ENCODE results near the gene GRIK2. TPM values are rescaled to one million over a fixed set of nuclear protein-coding genes. Genes with fewer than 3 reads are reported as not detected.
A peak's percentile ranks its signal among the peaks of the same experiment; 100 is the strongest.

GRIK2 gene
- total RNA-seq, 1 experiment from 2014 or later = not detected

- in situ Hi-C loops (cut with HindIII; ENCODE audit: low sequenced_read_pairs) = no loop called here
- DNase-seq (ENCODE audit: low spot score) = no peak
Observed at GRCh38 chr6:101663100-101663499, 269.6 kb downstream of the GRIK2 start.

GRCh38 chr6:101666256-101666655 is 272.7 kb downstream of the GRIK2 start:
- in situ Hi-C loops (cut with HindIII; ENCODE audit: low sequenced_read_pairs) = no loop called here
- no peak for DNase-seq (ENCODE audit: low spot score)

- DNase-seq (ENCODE audit: low spot score) = peak; percentile 43
- in situ Hi-C loops (cut with HindIII; ENCODE audit: low sequenced_read_pairs) = no loop called here
Observed at GRCh38 chr6:101668496-101669030, 275.1 kb downstream of the GRIK2 start.

- in situ Hi-C loops (cut with HindIII; ENCODE audit: low sequenced_read_pairs) = no loop called here
- no peak for DNase-seq (ENCODE audit: low spot score)
Observed at GRCh38 chr6:101676187-101676586, 282.7 kb downstream of the GRIK2 start.

- in situ Hi-C loops (cut with HindIII; ENCODE audit: low sequenced_read_pairs) = no loop called here
- DNase-seq (ENCODE audit: low spot score) = no peak
Observed at GRCh38 chr6:101682937-101683336, 289.4 kb downstream of the GRIK2 start.

- in situ Hi-C loops (cut with HindIII; ENCODE audit: low sequenced_read_pairs) = no loop called here
- DNase-seq (ENCODE audit: low spot score) = no peak
Observed at GRCh38 chr6:101683884-101684283, 290.4 kb downstream of the GRIK2 start.

- in situ Hi-C loops (cut with HindIII; ENCODE audit: low sequenced_read_pairs) = no loop called here
- DNase-seq (ENCODE audit: low spot score) = no peak
Observed at GRCh38 chr6:101686653-101687052, 293.1 kb downstream of the GRIK2 start.

GRCh38 chr6:101689156-101689555 is 295.6 kb downstream of the GRIK2 start:
- in situ Hi-C loops (cut with HindIII; ENCODE audit: low sequenced_read_pairs) = no loop called here
- DNase-seq (ENCODE audit: low spot score) = no peak

GRCh38 chr6:101689695-101690094 is 296.2 kb downstream of the GRIK2 start:
- in situ Hi-C loops (cut with HindIII; ENCODE audit: low sequenced_read_pairs) = no loop called here
- no peak for DNase-seq (ENCODE audit: low spot score)

- DNase-seq (ENCODE audit: low spot score) = no peak
- in situ Hi-C loops (cut with HindIII; ENCODE audit: low sequenced_read_pairs) = no loop called here
Observed at GRCh38 chr6:101700655-101701054, 307.1 kb downstream of the GRIK2 start.

GRCh38 chr6:101703311-101703710 is 309.8 kb downstream of the GRIK2 start:
- no peak for DNase-seq (ENCODE audit: low spot score)
- in situ Hi-C loops (cut with HindIII; ENCODE audit: low sequenced_read_pairs) = no loop called here

GRCh38 chr6:101705866-101706265 is 312.4 kb downstream of the GRIK2 start:
- DNase-seq (ENCODE audit: low spot score) = no peak
- in situ Hi-C loops (cut with HindIII; ENCODE audit: low sequenced_read_pairs) = no loop called here

- in situ Hi-C loops (cut with HindIII; ENCODE audit: low sequenced_read_pairs) = no loop called here
- peak; percentile 80 for DNase-seq (ENCODE audit: low spot score)
Observed at GRCh38 chr6:101706576-101706975, 313.1 kb downstream of the GRIK2 start.

- in situ Hi-C loops (cut with HindIII; ENCODE audit: low sequenced_read_pairs) = no loop called here
- no peak for DNase-seq (ENCODE audit: low spot score)
Observed at GRCh38 chr6:101711518-101711917, 318.0 kb downstream of the GRIK2 start.

GRCh38 chr6:101716387-101716786 is 322.9 kb downstream of the GRIK2 start:
- DNase-seq (ENCODE audit: low spot score) = no peak
- in situ Hi-C loops (cut with HindIII; ENCODE audit: low sequenced_read_pairs) = no loop called here

GRCh38 chr6:101716810-101717209 is 323.3 kb downstream of the GRIK2 start:
- in situ Hi-C loops (cut with HindIII; ENCODE audit: low sequenced_read_pairs) = no loop called here
- DNase-seq (ENCODE audit: low spot score) = no peak

GRCh38 chr6:101719521-101719920 is 326.0 kb downstream of the GRIK2 start:
- DNase-seq (ENCODE audit: low spot score) = no peak
- in situ Hi-C loops (cut with HindIII; ENCODE audit: low sequenced_read_pairs) = no loop called here

- in situ Hi-C loops (cut with HindIII; ENCODE audit: low sequenced_read_pairs) = no loop called here
- DNase-seq (ENCODE audit: low spot score) = peak; percentile 50
Observed at GRCh38 chr6:101722471-101722870, 329.0 kb downstream of the GRIK2 start.

- DNase-seq (ENCODE audit: low spot score) = no peak
- in situ Hi-C loops (cut with HindIII; ENCODE audit: low sequenced_read_pairs) = no loop called here
Observed at GRCh38 chr6:101722991-101723579, 329.6 kb downstream of the GRIK2 start.

- in situ Hi-C loops (cut with HindIII; ENCODE audit: low sequenced_read_pairs) = no loop called here
- no peak for DNase-seq (ENCODE audit: low spot score)
Observed at GRCh38 chr6:101728388-101728787, 334.9 kb downstream of the GRIK2 start.

- in situ Hi-C loops (cut with HindIII; ENCODE audit: low sequenced_read_pairs) = no loop called here
- no peak for DNase-seq (ENCODE audit: low spot score)
Observed at GRCh38 chr6:101728956-101729355, 335.4 kb downstream of the GRIK2 start.
